Gastroesophageal sphincter (tissue), 3 donors: ENCODE measurements around the gene ZNF385D.

Experiments used
- EP300 ChIP-seq: sonication (generic); formaldehyde crosslinking; IDR thresholded peaks from one replicate; pipeline ENCODE4 v1.6.1; 2017; ENCODE audit warnings: antibody characterized with exemption, mild to moderate bottlenecking
- POLR2A ChIP-seq, 2 donors: fragments of 450-650 bp; IDR thresholded peaks; one replicate each; pipeline ENCODE4 v1.6.1; 2017; ENCODE audit warnings: antibody characterized with exemption in 2 of 2, mild to moderate bottlenecking in 2 of 2, moderate library complexity in 1 of 2
- POLR2AphosphoS5 ChIP-seq: sonication (generic); formaldehyde crosslinking; IDR thresholded peaks from one replicate; pipeline ENCODE4 v1.6.1; 2017; ENCODE audit warnings: antibody characterized with exemption
- TF ChIP-seq, protein P1 (sequence below), 4 experiments: fragments of 200-600 bp in 2 of 4; fragments of 450-650 bp in 2 of 4; sonication (generic) in 1 of 4; IDR thresholded peaks; one replicate each; pipeline ENCODE4 v1.5.1; 2017 to 2019; ENCODE audit warnings: antibody characterized with exemption in 4 of 4, mild to moderate bottlenecking in 2 of 4, moderate library complexity in 2 of 4

DNA sequence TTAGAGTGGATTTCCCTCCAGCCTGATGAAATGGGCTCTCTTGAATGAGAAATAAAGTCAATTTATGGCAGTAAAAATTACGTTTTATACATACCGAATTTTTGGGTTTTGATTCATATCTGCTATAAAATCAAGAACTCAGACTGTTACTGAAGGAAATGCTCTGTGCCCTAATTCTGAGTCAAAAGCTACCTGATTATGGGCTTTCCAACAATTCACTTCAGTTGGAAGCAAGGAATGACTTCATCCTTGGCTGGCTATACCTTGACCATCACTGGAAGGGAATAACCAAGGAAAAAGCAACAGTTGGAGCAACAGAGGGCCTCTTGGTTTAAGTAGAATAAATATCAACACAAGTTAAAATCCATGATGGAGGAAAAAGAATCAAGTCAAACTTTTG is 88.6 kb downstream of the ZNF385D start:
- TF ChIP-seq POLR2A (IDR thresholded peaks at IDR 0.05) (no peak), POLR2AphosphoS5 (no peak), EP300 (no peak)
- TF ChIP-seq, protein P1, sequence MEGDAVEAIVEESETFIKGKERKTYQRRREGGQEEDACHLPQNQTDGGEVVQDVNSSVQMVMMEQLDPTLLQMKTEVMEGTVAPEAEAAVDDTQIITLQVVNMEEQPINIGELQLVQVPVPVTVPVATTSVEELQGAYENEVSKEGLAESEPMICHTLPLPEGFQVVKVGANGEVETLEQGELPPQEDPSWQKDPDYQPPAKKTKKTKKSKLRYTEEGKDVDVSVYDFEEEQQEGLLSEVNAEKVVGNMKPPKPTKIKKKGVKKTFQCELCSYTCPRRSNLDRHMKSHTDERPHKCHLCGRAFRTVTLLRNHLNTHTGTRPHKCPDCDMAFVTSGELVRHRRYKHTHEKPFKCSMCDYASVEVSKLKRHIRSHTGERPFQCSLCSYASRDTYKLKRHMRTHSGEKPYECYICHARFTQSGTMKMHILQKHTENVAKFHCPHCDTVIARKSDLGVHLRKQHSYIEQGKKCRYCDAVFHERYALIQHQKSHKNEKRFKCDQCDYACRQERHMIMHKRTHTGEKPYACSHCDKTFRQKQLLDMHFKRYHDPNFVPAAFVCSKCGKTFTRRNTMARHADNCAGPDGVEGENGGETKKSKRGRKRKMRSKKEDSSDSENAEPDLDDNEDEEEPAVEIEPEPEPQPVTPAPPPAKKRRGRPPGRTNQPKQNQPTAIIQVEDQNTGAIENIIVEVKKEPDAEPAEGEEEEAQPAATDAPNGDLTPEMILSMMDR (IDR thresholded peaks at IDR 0.05), result no peak
